B cell (primary cell): ENCODE measurements around the gene PFN4.

ENCODE experiments used
- CTCF ChIP-seq: fragments of 200-600 bp; IDR thresholded peaks from one replicate; pipeline ENCODE4 v1.8.0; 2022; ENCODE audit warnings: antibody characterized with exemption, mild to moderate bottlenecking
- EZH2 ChIP-seq: IDR thresholded peaks from 2 replicates; pipeline ENCODE4 v1.6.1; 2012; ENCODE audit warnings: borderline replicate concordance, low read depth, mild to moderate bottlenecking, moderate library complexity, low read length; ENCODE audit not compliant: insufficient read depth, poor library complexity, severe bottlenecking

- no peak for TF ChIP-seq CTCF
- TF ChIP-seq EZH2 = no peak
Observed at GRCh38 chr2:24105816-24106215, 17.3 kb downstream of the PFN4 start.
